NT2/D1 (cell line): ENCODE data around the gene HRH3.

Experiments used
- SUZ12 ChIP-seq: IDR thresholded peaks from 2 replicates; pipeline ENCODE4 v1.6.1; 2011; ENCODE audit not compliant: insufficient read length, insufficient read depth; ENCODE audit errors: extremely low read depth
- YY1 ChIP-seq: IDR thresholded peaks from 2 replicates; pipeline ENCODE4 v1.6.1; 2011; ENCODE audit not compliant: insufficient read length, insufficient read depth
- ZNF274 ChIP-seq: IDR thresholded peaks from 2 replicates; pipeline ENCODE4 v1.6.1; 2011; ENCODE audit warnings: mild to moderate bottlenecking, low read depth, low read length

GRCh38 chr20:62171245-62171644, 48.8 kb downstream of the HRH3 start:
- TF ChIP-seq YY1 (no peak), SUZ12 (no peak), ZNF274 (no peak)
